GM12878 (cell line): ENCODE data around the gene NEXMIF. TPM values are rescaled to one million over a fixed set of nuclear protein-coding genes. Genes with fewer than 3 reads are reported as not detected.

ENCODE experiments used
- CBX5 ChIP-seq: sonication (generic); IDR thresholded peaks from 2 replicates; pipeline ENCODE4 v1.6.1; 2016; ENCODE audit warnings: low read depth, moderate library complexity, mild to moderate bottlenecking, inconsistent platforms
- CHD1 ChIP-seq: IDR thresholded peaks from 2 replicates; pipeline ENCODE4 v1.6.1; 2012; ENCODE audit warnings: low read depth, low read length, improper control_type of control experiment
- CREB1 ChIP-seq: IDR thresholded peaks from 2 replicates; pipeline ENCODE4 v1.6.1; 2012; ENCODE audit warnings: low read depth, mild to moderate bottlenecking, inconsistent platforms
- ELK1 ChIP-seq: IDR thresholded peaks from 2 replicates; pipeline ENCODE4 v1.6.1; 2012; ENCODE audit warnings: low read depth, low read length, improper control_type of control experiment
- EP300 ChIP-seq, 2 experiments: fragments of 150-350 bp in 1 of 2; IDR thresholded peaks; 2 replicates each; pipeline ENCODE4 v1.6.1; 2011 to 2012; ENCODE audit warnings: low read depth in 2 of 2, low read length in 2 of 2, borderline replicate concordance in 1 of 2, improper control_type of control experiment in 1 of 2, inconsistent platforms in 1 of 2; ENCODE audit not compliant: control insufficient read depth in 1 of 2
- EZH2 ChIP-seq: IDR thresholded peaks from 2 replicates; pipeline ENCODE4 v1.6.1; 2012; ENCODE audit warnings: low read depth, mild to moderate bottlenecking, control low read depth, inconsistent platforms, low read length, borderline replicate concordance; ENCODE audit not compliant: control insufficient read depth
- FOXK2 ChIP-seq: fragments of 450-650 bp; IDR thresholded peaks from 2 replicates; pipeline ENCODE4 v1.6.1; 2017; ENCODE audit warnings: mild to moderate bottlenecking, moderate library complexity
- FOXM1 ChIP-seq: IDR thresholded peaks from 2 replicates; pipeline ENCODE4 v1.6.1; 2012; ENCODE audit warnings: low read depth, mild to moderate bottlenecking, inconsistent platforms, low read length, moderate library complexity
- LARP7 ChIP-seq: fragments of 450-650 bp; IDR thresholded peaks from 2 replicates; pipeline ENCODE4 v1.6.1; 2017; ENCODE audit warnings: mild to moderate bottlenecking
- MEF2A ChIP-seq: IDR thresholded peaks from 2 replicates; pipeline ENCODE4 v1.6.1; 2011; ENCODE audit warnings: low read depth, mild to moderate bottlenecking, low read length, moderate library complexity; ENCODE audit not compliant: insufficient read depth
- MTA2 ChIP-seq: fragments of 450-650 bp; IDR thresholded peaks from 2 replicates; pipeline ENCODE4 v1.6.1; 2016; ENCODE audit warnings: low read depth, mild to moderate bottlenecking, moderate library complexity
- MTA3 ChIP-seq: IDR thresholded peaks from 2 replicates; pipeline ENCODE4 v1.6.1; 2012; ENCODE audit warnings: low read length, inconsistent platforms, borderline replicate concordance
- NFIC ChIP-seq: IDR thresholded peaks from 2 replicates; pipeline ENCODE4 v1.6.1; 2012; ENCODE audit warnings: low read depth, mild to moderate bottlenecking, inconsistent platforms, low read length, moderate library complexity
- NR2F1 ChIP-seq: fragments of 450-650 bp; conservative IDR thresholded peaks from 2 replicates; pipeline ENCODE4 v1.6.1; 2017; ENCODE audit warnings: mild to moderate bottlenecking
- POLR2A ChIP-seq: IDR thresholded peaks from 2 replicates; pipeline ENCODE4 v1.6.1; 2011; ENCODE audit warnings: low read depth, mild to moderate bottlenecking, low read length
- POLR2AphosphoS5 ChIP-seq: IDR thresholded peaks from 2 replicates; pipeline ENCODE4 v1.6.1; 2011; ENCODE audit warnings: mild to moderate bottlenecking, low read length, inconsistent platforms
- POU2F2 ChIP-seq: IDR thresholded peaks from 3 replicates; pipeline ENCODE4 v1.6.1; 2011; ENCODE audit warnings: low read depth, mild to moderate bottlenecking, low read length, borderline replicate concordance
- RAD21 ChIP-seq: IDR thresholded peaks from 2 replicates; pipeline ENCODE4 v1.6.1; 2011; ENCODE audit warnings: mild to moderate bottlenecking, low read depth, low read length, moderate library complexity; ENCODE audit not compliant: insufficient read depth
- RUNX3 ChIP-seq: IDR thresholded peaks from 2 replicates; pipeline ENCODE4 v1.6.1; 2012; ENCODE audit warnings: low read length, inconsistent platforms
- SIN3A ChIP-seq: IDR thresholded peaks from 2 replicates; pipeline ENCODE4 v1.6.1; 2012; ENCODE audit warnings: low read depth, low read length, improper control_type of control experiment
- SMARCA5 ChIP-seq: fragments of 450-650 bp; IDR thresholded peaks from 2 replicates; pipeline ENCODE4 v1.6.1; 2017; ENCODE audit warnings: mild to moderate bottlenecking
- SREBF1 ChIP-seq: IDR thresholded peaks from 2 replicates; pipeline ENCODE4 v1.6.1; 2012; ENCODE audit warnings: mild to moderate bottlenecking, low read length
- TARDBP ChIP-seq: IDR thresholded peaks from 2 replicates; pipeline ENCODE4 v1.6.1; 2016; ENCODE audit warnings: borderline replicate concordance
- TBL1XR1 ChIP-seq: IDR thresholded peaks from 2 replicates; pipeline ENCODE4 v1.6.1; 2012; ENCODE audit warnings: low read depth, low read length, improper control_type of control experiment
- TCF12 ChIP-seq: IDR thresholded peaks from 2 replicates; pipeline ENCODE4 v1.6.1; 2011; ENCODE audit warnings: low read depth, mild to moderate bottlenecking, low read length
- TCF3 ChIP-seq: IDR thresholded peaks from 2 replicates; pipeline ENCODE4 v1.6.1; 2012; ENCODE audit warnings: low read depth, mild to moderate bottlenecking, low read length, borderline replicate concordance; ENCODE audit not compliant: insufficient read depth
- YY1 ChIP-seq: IDR thresholded peaks from 2 replicates; pipeline ENCODE4 v1.6.1; 2011; ENCODE audit warnings: low read depth, mild to moderate bottlenecking, low read length
- ZBED1 ChIP-seq: IDR thresholded peaks from 2 replicates; pipeline ENCODE4 v1.6.1; 2016; ENCODE audit warnings: borderline replicate concordance
- ZNF622 ChIP-seq: fragments of 450-650 bp; IDR thresholded peaks from 2 replicates; pipeline ENCODE4 v1.6.1; 2017; ENCODE audit warnings: mild to moderate bottlenecking, inconsistent platforms
- ZZZ3 ChIP-seq: IDR thresholded peaks from 2 replicates; pipeline ENCODE4 v1.6.1; 2011; ENCODE audit warnings: low read depth; ENCODE audit not compliant: control insufficient read depth, insufficient read length
- polyA plus RNA-seq, 11 experiments: library from polyadenylated mRNA; depleted of rRNA in 4 of 11; unstranded in 6 of 11; stranded (reverse) in 5 of 11; fragments of >200 nt; fragmentation: Nextera tagmentation in 4 of 11; fragmentation: Illumina TruSeq in 1 of 11; extraction: Ambion mirVana in 4 of 11; extraction: Trizol in 1 of 11; gene quantifications; 1 replicate in 1 of 11; 2 replicates in 10 of 11; pipeline versions ENCODE4 v1.2.1 to v1.2.3, GENCODE V29; 2011 to 2016; ENCODE audit warnings: inconsistent platforms in 2 of 11, missing spikeins in 2 of 11, low read depth in 1 of 11
- total RNA-seq, 4 experiments: library from RNA; depleted of rRNA in 3 of 4; stranded (reverse); fragments of >200 nt in 3 of 4; fragmentation: Illumina TruSeq in 1 of 4; extraction: Trizol in 1 of 4; gene quantifications; 2 replicates each; pipeline versions ENCODE4 v1.2.1 to v1.2.3, GENCODE V29; 2013 to 2021
- TF ChIP-seq, protein P1 (sequence below): IDR thresholded peaks from 2 replicates; pipeline ENCODE4 v1.6.1; 2012; ENCODE audit warnings: low read length, inconsistent platforms
- TF ChIP-seq, protein P2 (sequence below): fragments of 450-650 bp; IDR thresholded peaks from 2 replicates; pipeline ENCODE4 v1.6.1; 2017; ENCODE audit warnings: mild to moderate bottlenecking, low read depth, inconsistent platforms; ENCODE audit not compliant: poor library complexity, severe bottlenecking

NEXMIF gene
- total and polyA plus RNA-seq, 10 of the 15 experiments (the other 5 are each of a cell fraction or from before 2014, with no cell fraction given), result 0.75 to 10.4 (median 4.3) TPM

- TF ChIP-seq POLR2AphosphoS5, result no peak
- 0 out of 2 replicates have a peak, but pooled peaks have one; percentile 11 for TF ChIP-seq CREB1
- no peak for TF ChIP-seq ZZZ3
- TF ChIP-seq YY1, result no peak
- peak; percentile 59; the same call in 1 of the 3 replicates for TF ChIP-seq POU2F2
- no peak for TF ChIP-seq MTA2
- no peak for TF ChIP-seq CHD1
- TF ChIP-seq FOXK2, result no peak
- TF ChIP-seq ZBED1, result no peak
- TF ChIP-seq ELK1, result no peak
- TF ChIP-seq MTA3, result no peak
- 0 out of 2 replicates have a peak, but pooled peaks have one; percentile 17 for TF ChIP-seq RUNX3
- no peak for TF ChIP-seq TCF3
- 0 out of 2 replicates have a peak, but pooled peaks have one; percentile 27 for TF ChIP-seq CBX5
- TF ChIP-seq EP300 (IDR thresholded peaks at IDR 0.05; ENCODE audit: borderline replicate concordance in 1 of 2, control insufficient read depth in 1 of 2, low read depth in 2 of 2, low read length in 2 of 2), result no peak
- TF ChIP-seq POLR2A, result no peak
- TF ChIP-seq TBL1XR1, result no peak
- TF ChIP-seq NR2F1, result no peak
- TF ChIP-seq LARP7, result no peak
- no peak for TF ChIP-seq TCF12
- no peak for TF ChIP-seq SMARCA5
- peak; percentile 54; the same call in 1 of the 2 replicates for TF ChIP-seq NFIC
- no peak for TF ChIP-seq SIN3A
- TF ChIP-seq EZH2, result no peak
- TF ChIP-seq MEF2A, result 0 out of 2 replicates have a peak, but pooled peaks have one; percentile 7
- peak; percentile 54; the same call in 1 of the 2 replicates for TF ChIP-seq FOXM1
- no peak for TF ChIP-seq ZNF622
- TF ChIP-seq, protein P1, sequence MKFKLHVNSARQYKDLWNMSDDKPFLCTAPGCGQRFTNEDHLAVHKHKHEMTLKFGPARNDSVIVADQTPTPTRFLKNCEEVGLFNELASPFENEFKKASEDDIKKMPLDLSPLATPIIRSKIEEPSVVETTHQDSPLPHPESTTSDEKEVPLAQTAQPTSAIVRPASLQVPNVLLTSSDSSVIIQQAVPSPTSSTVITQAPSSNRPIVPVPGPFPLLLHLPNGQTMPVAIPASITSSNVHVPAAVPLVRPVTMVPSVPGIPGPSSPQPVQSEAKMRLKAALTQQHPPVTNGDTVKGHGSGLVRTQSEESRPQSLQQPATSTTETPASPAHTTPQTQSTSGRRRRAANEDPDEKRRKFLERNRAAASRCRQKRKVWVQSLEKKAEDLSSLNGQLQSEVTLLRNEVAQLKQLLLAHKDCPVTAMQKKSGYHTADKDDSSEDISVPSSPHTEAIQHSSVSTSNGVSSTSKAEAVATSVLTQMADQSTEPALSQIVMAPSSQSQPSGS, result peak; percentile 68
- no peak for TF ChIP-seq TARDBP
- no peak for TF ChIP-seq SREBF1
- TF ChIP-seq, protein P2, sequence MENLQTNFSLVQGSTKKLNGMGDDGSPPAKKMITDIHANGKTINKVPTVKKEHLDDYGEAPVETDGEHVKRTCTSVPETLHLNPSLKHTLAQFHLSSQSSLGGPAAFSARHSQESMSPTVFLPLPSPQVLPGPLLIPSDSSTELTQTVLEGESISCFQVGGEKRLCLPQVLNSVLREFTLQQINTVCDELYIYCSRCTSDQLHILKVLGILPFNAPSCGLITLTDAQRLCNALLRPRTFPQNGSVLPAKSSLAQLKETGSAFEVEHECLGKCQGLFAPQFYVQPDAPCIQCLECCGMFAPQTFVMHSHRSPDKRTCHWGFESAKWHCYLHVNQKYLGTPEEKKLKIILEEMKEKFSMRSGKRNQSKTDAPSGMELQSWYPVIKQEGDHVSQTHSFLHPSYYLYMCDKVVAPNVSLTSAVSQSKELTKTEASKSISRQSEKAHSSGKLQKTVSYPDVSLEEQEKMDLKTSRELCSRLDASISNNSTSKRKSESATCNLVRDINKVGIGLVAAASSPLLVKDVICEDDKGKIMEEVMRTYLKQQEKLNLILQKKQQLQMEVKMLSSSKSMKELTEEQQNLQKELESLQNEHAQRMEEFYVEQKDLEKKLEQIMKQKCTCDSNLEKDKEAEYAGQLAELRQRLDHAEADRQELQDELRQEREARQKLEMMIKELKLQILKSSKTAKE, result no peak
- peak; percentile 15; the same call in 1 of the 2 replicates for TF ChIP-seq RAD21
- TF ChIP-seq, all 136 proteins: peak for 9
Measured at GRCh38 chrX:74800062-74800461, 125.2 kb downstream of the NEXMIF start (continued).
